Measurements from ENCODE around the gene EFHC1.

The EFHC1 gene

DNA sequence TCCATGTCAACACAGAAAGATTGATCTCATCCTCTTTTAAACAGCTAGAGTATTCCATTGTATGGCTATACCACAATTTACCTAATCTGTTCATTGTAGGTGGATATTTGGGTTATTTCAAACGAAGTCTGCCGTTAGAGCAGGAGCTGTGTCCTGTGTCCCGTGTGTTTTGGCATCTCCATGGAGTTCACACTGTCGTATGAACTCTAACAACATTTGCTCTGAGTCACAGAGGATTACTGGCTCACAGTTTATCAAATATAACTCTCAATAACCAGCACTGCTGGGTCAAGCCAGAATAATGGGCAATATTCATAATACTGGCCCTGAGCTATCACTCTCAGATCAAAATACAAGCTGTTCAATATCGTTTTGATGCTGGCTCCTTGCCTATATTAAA lies 140.3 kb downstream of the EFHC1 start:
- DNase-seq: no peak

DNA sequence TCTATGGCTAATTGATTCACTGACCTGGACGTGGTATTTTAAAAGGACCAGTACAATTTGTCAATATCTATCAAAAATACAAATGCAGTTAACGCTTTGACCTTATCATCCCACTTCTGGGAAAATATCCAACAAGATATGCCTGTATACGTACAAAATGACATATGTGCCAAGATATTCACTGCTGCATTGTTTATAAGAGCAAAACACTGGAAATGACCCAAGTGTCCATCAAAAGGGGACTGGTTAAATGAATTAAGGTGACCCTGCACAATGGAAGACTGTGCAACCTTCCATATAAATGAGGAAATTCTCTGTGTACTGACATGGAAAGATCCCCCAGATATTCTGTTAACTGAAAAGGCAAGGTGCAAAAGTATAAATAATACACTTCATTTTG lies 142.8 kb downstream of the EFHC1 start:
- DNase-seq: no peak

DNA sequence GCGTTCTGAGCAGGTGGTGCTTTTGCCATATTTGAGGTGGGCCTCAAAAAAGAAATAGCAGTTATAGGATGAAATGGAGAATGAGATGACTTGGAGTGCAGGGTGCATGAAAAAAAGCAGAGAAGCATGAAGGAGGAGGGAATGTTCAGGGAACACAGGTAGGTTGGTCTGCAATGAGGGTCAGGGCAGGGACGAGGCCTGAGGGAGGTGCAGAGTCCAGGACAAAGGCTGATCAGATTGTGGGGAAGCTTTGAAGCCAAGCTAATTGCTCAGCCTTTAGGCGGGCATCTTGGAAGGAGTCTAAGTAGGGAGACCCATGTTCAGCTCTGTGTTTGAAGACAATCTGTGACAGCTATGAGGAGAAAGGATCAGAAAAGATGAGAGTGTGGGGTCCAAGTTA lies 144.7 kb downstream of the EFHC1 start:
- DNase-seq: no peak

DNA sequence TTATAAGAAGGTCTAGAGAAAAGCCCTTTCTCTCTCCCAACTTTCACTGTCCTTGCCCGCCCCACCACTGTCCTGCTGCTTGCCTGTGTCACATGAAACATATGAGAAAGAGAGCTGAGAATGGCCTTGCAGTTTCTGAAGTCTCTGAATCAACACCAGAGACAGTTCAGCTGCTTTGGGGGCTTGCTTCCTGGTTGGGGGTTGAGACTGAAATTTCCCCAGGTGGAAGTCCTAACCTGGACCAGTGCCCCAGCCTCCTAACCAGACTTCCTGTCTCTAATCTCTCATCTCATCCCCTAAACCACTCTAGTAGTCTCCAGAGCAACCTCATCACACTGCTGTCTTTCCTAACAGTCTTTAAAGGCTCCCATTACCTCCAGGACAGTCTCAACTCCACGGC lies 146.1 kb downstream of the EFHC1 start:
- no peak for DNase-seq

DNA sequence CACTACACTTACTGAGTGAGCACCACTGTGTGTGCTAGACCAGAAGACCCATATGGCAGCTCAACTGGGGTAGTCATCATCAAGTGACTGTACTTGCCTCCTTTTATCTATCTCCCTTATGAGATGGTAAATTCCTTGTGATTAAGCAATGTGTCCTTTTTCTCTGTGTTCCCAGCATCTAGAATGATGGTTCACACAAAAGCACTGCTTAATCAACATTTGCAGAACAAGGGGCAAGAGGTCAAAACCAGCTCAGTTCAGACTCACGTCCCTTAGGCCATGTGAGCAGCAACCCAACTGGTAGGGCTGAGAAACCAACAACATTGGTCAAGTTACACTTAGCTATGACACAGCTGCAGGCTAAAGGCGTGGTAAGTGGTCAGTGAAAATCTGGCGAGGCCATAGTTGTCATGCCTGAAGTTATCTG lies 146.7 kb downstream of the EFHC1 start:
- DNase-seq: no peak

DNA sequence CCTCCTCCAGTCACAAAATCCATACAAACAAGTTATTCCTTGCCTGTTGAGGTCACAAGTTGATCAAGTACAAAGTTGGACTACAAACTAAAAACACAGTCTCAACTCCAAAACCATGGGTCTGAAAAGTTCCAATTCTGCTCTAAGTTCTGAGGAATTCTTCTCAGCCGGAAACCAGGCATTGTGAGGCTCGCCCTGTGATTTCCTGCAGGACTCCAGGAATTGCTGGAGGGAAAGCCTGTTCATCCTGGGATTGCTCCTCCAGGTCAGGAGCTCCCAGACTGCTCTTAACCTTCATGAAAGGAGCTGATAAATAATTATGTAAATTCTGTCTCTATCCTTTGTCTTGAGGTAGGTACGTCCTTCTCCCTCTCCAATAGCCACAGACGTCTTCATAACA lies 148.2 kb downstream of the EFHC1 start:
- no peak for DNase-seq

DNA sequence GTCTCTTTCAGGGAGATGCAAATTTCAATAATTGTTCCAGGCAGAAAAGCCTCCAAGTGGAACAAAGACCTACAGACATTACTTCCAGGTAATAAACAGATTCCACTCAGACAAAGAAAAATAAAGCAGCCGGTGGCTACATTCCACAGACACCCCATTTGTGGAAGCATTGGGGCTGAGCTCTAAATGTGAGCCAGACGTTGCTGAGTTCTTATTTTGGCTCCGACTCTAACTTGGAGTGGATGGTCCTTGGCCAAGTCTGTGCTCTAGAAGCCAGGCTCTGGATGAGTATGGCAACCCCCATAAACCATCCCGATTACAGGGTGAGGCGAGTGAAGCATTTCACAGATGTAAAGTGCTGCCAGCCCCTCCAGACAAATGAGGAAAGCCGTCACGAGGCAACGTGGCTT lies 150.2 kb downstream of the EFHC1 start:
- DNase-seq: peak; percentile 33

DNA sequence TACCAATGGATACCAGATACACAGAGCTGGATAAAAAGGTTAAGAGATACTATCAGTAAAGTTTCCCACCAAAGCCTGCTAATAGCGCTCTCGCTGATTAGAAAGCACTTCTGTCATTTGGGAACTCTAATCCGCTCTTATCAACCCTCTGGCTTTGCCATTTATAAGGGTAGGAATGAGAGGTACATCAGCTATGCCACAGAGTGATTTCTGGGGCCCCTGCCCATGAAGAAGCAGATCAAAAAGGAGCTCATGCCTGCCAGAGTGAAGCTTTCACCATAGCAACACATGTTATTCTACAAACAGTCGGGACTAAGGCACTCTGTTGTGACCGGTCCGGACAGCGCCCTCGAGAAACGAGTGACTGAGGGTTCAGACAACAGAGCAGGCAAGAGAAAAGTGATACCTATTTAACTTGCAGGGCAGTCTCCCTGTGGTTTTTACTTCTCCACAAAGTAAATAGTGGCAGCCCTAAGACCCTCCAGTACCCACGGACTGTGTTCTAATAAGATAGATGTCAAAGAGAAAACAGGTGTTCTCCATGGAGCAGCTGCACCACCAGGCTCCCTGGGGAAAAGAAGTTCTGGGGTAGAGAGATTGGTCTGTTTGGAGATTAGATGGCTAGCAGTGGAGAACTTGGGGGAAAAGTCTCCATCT lies 151.1 kb downstream of the EFHC1 start:
- DNase-seq: no peak

DNA sequence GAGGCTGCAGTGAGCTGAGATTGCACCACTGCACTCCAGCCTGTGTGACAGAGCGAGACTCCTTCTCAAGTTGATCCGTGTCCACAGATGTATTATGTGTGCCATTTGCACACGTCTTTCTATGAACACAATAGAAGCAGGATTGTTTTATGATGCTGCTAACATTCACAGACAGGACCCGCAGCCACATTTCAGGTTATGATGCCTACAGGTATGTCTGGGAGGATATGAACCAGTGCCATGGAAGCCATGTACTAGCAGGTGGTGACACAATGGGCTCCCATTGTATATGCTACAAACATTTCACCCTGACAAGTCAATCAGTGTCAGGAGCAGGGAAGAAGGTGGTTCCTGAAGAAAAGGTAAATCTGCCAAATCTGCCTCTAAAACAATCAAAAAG lies 152.4 kb downstream of the EFHC1 start:
- DNase-seq: no peak

DNA sequence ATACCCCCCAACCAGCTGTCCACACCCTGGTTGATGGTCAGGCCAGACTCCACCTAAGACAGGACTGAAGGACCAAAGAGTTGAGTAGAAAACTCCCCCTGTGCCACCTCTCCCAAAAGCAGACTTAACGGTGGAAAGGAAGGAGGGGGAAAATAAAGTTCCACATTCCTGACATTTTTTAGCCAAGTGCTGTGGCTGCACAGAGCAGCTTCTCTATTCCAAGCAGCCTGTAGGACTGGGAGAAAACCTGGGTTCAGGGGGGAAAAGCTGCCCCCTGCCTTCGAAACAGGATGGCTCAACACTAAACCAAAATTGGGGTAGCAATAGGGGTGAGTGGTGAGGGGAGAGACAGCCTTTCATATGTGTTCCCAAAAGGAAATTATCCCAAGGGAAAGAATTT lies 153.2 kb downstream of the EFHC1 start:
- DNase-seq: no peak

Data from NCI-H146 (cell line).